H9 (cell line): ENCODE results near the gene TUBA3E. TPM values are rescaled to one million over a fixed set of nuclear protein-coding genes. Genes with fewer than 3 reads are reported as not detected.
"Not testable (repeated sequence)": the region's sequence is repeated elsewhere in the genome, so short reads cannot be mapped to it uniquely, and the experiment has no call there.

Experiments
- DNase-seq: peaks from one replicate; pipeline ENCODE4 v3.0.0-alpha.2; 2017
- H2AFZ ChIP-seq: one replicate; pipeline ENCODE4 v1.6.1; 2013; ENCODE audit warnings: mild to moderate bottlenecking, low read length, control low read depth, moderate library complexity
- H2AK5ac ChIP-seq: 2 replicates; pipeline ENCODE4 v1.6.1; 2013; ENCODE audit warnings: low read length, control low read depth, mixed read lengths; ENCODE audit not compliant: insufficient read length
- H2BK120ac ChIP-seq: one replicate; pipeline ENCODE4 v1.6.1; 2013; ENCODE audit warnings: low read depth, mild to moderate bottlenecking, low read length, control low read depth, inconsistent platforms; ENCODE audit not compliant: poor library complexity, severe bottlenecking
- H2BK12ac ChIP-seq: 2 replicates; pipeline ENCODE4 v1.6.1; 2013; ENCODE audit warnings: low read length, control low read depth, mixed read lengths, low read depth; ENCODE audit not compliant: insufficient read length
- H2BK15ac ChIP-seq: 2 replicates; pipeline ENCODE4 v1.6.1; 2013; ENCODE audit warnings: low read depth, low read length, control low read depth
- H2BK20ac ChIP-seq: one replicate; pipeline ENCODE4 v1.6.1; 2013; ENCODE audit warnings: low read depth, mild to moderate bottlenecking, low read length, control low read depth, inconsistent platforms; ENCODE audit not compliant: poor library complexity, severe bottlenecking
- H2BK5ac ChIP-seq: 2 replicates; pipeline ENCODE4 v1.6.1; 2013; ENCODE audit warnings: low read length, control low read depth, mixed read lengths; ENCODE audit not compliant: insufficient read length
- H3K14ac ChIP-seq: 2 replicates; pipeline ENCODE4 v1.6.1; 2013; ENCODE audit warnings: low read length, control low read depth; ENCODE audit not compliant: insufficient read depth
- H3K18ac ChIP-seq: 2 replicates; pipeline ENCODE4 v1.6.1; 2013; ENCODE audit warnings: low read depth, mild to moderate bottlenecking, mixed read lengths, low read length, control low read depth; ENCODE audit not compliant: insufficient read length
- H3K23ac ChIP-seq: 2 replicates; pipeline ENCODE4 v1.6.1; 2013; ENCODE audit warnings: low read length, control low read depth, mixed read lengths, low read depth; ENCODE audit not compliant: insufficient read length
- H3K23me2 ChIP-seq: 2 replicates; pipeline ENCODE4 v1.6.1; 2013; ENCODE audit warnings: low read depth, mild to moderate bottlenecking, mixed read lengths, low read length, control low read depth; ENCODE audit not compliant: insufficient read length, poor library complexity, severe bottlenecking
- H3K27ac ChIP-seq: 2 replicates; pipeline ENCODE4 v1.5.1; 2013; ENCODE audit warnings: low read length, control low read depth, mixed read lengths, low read depth; ENCODE audit not compliant: insufficient read length
- H3K27me3 ChIP-seq: 2 replicates; pipeline ENCODE4 v1.6.1; 2013; ENCODE audit warnings: low read length, control low read depth, inconsistent platforms; ENCODE audit not compliant: insufficient read depth
- H3K4ac ChIP-seq: 2 replicates; pipeline ENCODE4 v1.6.1; 2013; ENCODE audit warnings: low read depth, mild to moderate bottlenecking, control low read depth, inconsistent platforms, low read length, moderate library complexity
- H3K4me1 ChIP-seq: 2 replicates; pipeline ENCODE4 v1.6.1; 2013; ENCODE audit warnings: low read length, control low read depth, inconsistent platforms; ENCODE audit not compliant: insufficient read depth
- H3K4me2 ChIP-seq: 2 replicates; pipeline ENCODE4 v1.6.1; 2013; ENCODE audit warnings: low read length, control low read depth, mixed read lengths; ENCODE audit not compliant: insufficient read length, insufficient read depth
- H3K56ac ChIP-seq: 2 replicates; pipeline ENCODE4 v1.6.1; 2013; ENCODE audit warnings: low read depth, mild to moderate bottlenecking, mixed read lengths, low read length, control low read depth; ENCODE audit not compliant: insufficient read length
- H3K79me1 ChIP-seq: 2 replicates; pipeline ENCODE4 v1.6.1; 2013; ENCODE audit warnings: low read depth, mild to moderate bottlenecking, moderate library complexity, low read length, control low read depth, inconsistent platforms; ENCODE audit not compliant: insufficient read depth, poor library complexity, severe bottlenecking
- H3K79me2 ChIP-seq: 2 replicates; pipeline ENCODE4 v1.6.1; 2013; ENCODE audit warnings: low read length, control low read depth, inconsistent platforms; ENCODE audit not compliant: insufficient read depth
- H3K9ac ChIP-seq: 2 replicates; pipeline ENCODE4 v1.6.1; 2013; ENCODE audit warnings: low read length, control low read depth, mixed read lengths; ENCODE audit not compliant: insufficient read length; ENCODE audit errors: extremely low read depth
- H3K9me3 ChIP-seq: one replicate; pipeline ENCODE4 v1.6.1; 2013; ENCODE audit warnings: low read depth, low read length, inconsistent platforms; ENCODE audit not compliant: control insufficient read depth
- H3T11ph ChIP-seq: one replicate; pipeline ENCODE4 v1.6.1; 2013; ENCODE audit warnings: mild to moderate bottlenecking, low read length, control low read depth, inconsistent platforms
- H4K20me1 ChIP-seq: one replicate; pipeline ENCODE4 v1.6.1; 2013; ENCODE audit not compliant: control insufficient read depth, insufficient read length, insufficient read depth
- H4K5ac ChIP-seq: 2 replicates; pipeline ENCODE4 v1.6.1; 2013; ENCODE audit warnings: low read depth, mild to moderate bottlenecking, mixed read lengths, low read length, control low read depth; ENCODE audit not compliant: insufficient read length
- H4K8ac ChIP-seq: replicated peaks from 2 replicates; pipeline ENCODE4 v1.6.1; 2013; ENCODE audit warnings: low read length, control low read depth, mixed read lengths, low read depth; ENCODE audit not compliant: insufficient read length
- H4K91ac ChIP-seq: 2 replicates; pipeline ENCODE4 v1.6.1; 2013; ENCODE audit warnings: low read depth, mild to moderate bottlenecking, moderate library complexity, mixed read lengths, low read length, control low read depth; ENCODE audit not compliant: insufficient read length
- H3K27ac Mint-ChIP-seq, 3 experiments: 2 replicates in 2 of 3; 3 replicates in 1 of 3; pipeline ENCODE4 v1.8.0; 2020 to 2021; ENCODE audit warnings: mixed read lengths in 3 of 3, mild to moderate bottlenecking in 1 of 3, moderate library complexity in 1 of 3
- H3K27me3 Mint-ChIP-seq: 2 replicates; pipeline ENCODE4 v1.8.0; 2021; ENCODE audit warnings: low read depth, mild to moderate bottlenecking, moderate library complexity, mixed read lengths
- H3K36me3 Mint-ChIP-seq, 3 experiments: 2 replicates in 2 of 3; 3 replicates in 1 of 3; pipeline ENCODE4 v1.8.0; 2020 to 2021; ENCODE audit warnings: low read depth in 3 of 3, mixed read lengths in 3 of 3; ENCODE audit not compliant: insufficient read depth in 1 of 3
- H3K4me1 Mint-ChIP-seq, 2 experiments: 2 replicates each; pipeline ENCODE4 v1.8.0; 2020; ENCODE audit warnings: mixed read lengths in 2 of 2
- H3K4me3 Mint-ChIP-seq, 2 experiments: 2 replicates in 1 of 2; 3 replicates in 1 of 2; pipeline ENCODE4 v1.8.0; 2020 to 2021; ENCODE audit warnings: mild to moderate bottlenecking in 2 of 2, mixed read lengths in 2 of 2, moderate library complexity in 1 of 2
- H3K9me3 Mint-ChIP-seq, 2 experiments: 2 replicates in 1 of 2; 3 replicates in 1 of 2; pipeline ENCODE4 v1.8.0; 2020; ENCODE audit warnings: mild to moderate bottlenecking in 2 of 2, mixed read lengths in 2 of 2, moderate library complexity in 1 of 2
- WGBS: extraction: QIAGEN DNeasy Blood & Tissue Kit; methylation state at CpG from one replicate; pipeline ENCODE4 v1.1.7; 2013; ENCODE audit warnings: missing lambda C conversion rate, low lambda C conversion rate, mixed read lengths; ENCODE audit not compliant: insufficient read length; ENCODE audit errors: extremely low coverage; 5-methylcytosine and 5-hydroxymethylcytosine counted together
- total RNA-seq: library from RNA; stranded (reverse); gene quantifications from 2 replicates; pipeline ENCODE4 v1.2.1, GENCODE V29; 2021
- TF ChIP-seq, protein P1 (sequence below): fragments of 200-600 bp; sonication (generic); conservative IDR thresholded peaks from 3 replicates; pipeline ENCODE4 v1.8.0; 2021; ENCODE audit warnings: antibody characterized with exemption, mild to moderate bottlenecking

Gene TUBA3E
- total RNA-seq, 1 experiment from 2014 or later, result 0.26 TPM

DNA sequence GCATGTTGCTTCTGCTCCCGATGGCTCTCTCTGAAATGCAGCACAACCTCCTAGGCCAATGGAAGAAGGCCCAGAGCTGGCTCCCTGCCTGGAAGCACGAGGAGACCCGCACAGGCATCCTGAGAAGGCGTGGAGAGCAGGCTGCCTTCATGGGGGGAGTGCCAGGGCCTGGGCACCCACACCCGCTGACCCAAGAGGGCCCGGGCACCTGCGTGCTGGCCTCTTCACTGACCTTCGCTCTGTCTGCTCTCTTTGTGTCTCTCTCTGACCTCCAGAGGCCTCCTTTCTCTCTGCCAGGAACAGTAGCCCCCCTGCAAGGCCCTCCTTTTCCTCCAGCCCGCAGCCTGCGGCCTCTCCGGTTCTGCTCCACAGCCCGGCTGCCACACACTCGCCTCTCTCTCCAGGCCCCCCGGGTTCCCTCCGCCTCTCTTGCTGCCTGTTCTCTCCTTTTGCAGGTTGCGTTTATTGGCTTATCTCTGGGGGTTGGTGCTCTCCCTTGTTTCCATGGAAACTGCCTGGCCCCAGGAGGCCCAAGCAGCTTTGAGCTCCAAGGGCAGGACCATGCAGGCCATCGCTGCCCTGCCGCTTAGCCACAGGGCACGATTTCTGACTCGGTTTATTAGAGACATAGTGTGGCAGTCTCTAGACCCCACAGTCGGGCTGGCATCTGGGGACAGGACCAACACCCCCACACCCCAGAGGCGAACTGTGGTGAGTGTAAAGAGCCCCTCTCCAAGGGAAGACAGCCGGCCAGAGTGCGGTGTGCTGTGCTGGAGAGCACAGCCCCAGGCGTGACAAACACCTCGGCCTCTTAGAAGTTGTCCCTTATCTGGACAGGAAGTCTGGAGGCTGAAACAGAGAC lies 14.5 kb downstream of the TUBA3E start:
- Histone ChIP-seq H4K91ac (no peak overlapping the region), H3K9ac (no peak overlapping the region), H3K14ac (no peak overlapping the region; the same call in 1 of the 2 replicates), H2BK5ac (no peak overlapping the region), H3K56ac (no peak overlapping the region), H3K27ac (no peak overlapping the region), H3K27me3 (no peaks in the 10 kb centered on the region), H4K8ac (no peak overlapping the region), H3K4me1 (no peaks in the 10 kb centered on the region), H2AFZ (no peak overlapping the region), H3K18ac (no peak overlapping the region), H2BK20ac (no peak overlapping the region), H2BK12ac (no peak overlapping the region), H3K79me1 (no peaks in the 10 kb centered on the region), H4K20me1 (no peaks in the 10 kb centered on the region), H2AK5ac (no peak overlapping the region), H3K23me2 (no peaks in the 10 kb centered on the region), H3K23ac (no peak overlapping the region), H4K5ac (no peak overlapping the region), H3K4ac (no peak overlapping the region), H2BK120ac (no peak overlapping the region), H3K9me3 (no peaks in the 10 kb centered on the region), H3T11ph (no peak overlapping the region), H3K4me2 (peak overlapping the region; percentile 68), H2BK15ac (no peak overlapping the region), H3K79me2 (peaks cover 17% of the 10 kb centered on the region; the same call in 1 of the 2 replicates)
- peak overlapping the region; percentile 68 to 79 for H3K4me3 Mint-ChIP-seq
- TF ChIP-seq, protein P1, sequence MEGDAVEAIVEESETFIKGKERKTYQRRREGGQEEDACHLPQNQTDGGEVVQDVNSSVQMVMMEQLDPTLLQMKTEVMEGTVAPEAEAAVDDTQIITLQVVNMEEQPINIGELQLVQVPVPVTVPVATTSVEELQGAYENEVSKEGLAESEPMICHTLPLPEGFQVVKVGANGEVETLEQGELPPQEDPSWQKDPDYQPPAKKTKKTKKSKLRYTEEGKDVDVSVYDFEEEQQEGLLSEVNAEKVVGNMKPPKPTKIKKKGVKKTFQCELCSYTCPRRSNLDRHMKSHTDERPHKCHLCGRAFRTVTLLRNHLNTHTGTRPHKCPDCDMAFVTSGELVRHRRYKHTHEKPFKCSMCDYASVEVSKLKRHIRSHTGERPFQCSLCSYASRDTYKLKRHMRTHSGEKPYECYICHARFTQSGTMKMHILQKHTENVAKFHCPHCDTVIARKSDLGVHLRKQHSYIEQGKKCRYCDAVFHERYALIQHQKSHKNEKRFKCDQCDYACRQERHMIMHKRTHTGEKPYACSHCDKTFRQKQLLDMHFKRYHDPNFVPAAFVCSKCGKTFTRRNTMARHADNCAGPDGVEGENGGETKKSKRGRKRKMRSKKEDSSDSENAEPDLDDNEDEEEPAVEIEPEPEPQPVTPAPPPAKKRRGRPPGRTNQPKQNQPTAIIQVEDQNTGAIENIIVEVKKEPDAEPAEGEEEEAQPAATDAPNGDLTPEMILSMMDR, result no peak
- DNase-seq, result no peak
- no peaks in the 10 kb centered on the region for H3K27me3 Mint-ChIP-seq
- H3K4me1 Mint-ChIP-seq, result peaks cover 4 to 13% of the 10 kb centered on the region in 2 experiments; a peak in 3 of 4 replicates
- WGBS, result no CpG with 5 or more reads among the region's 26 CpGs
- no peak overlapping the region for H3K27ac Mint-ChIP-seq
- no peaks in the 10 kb centered on the region for H3K9me3 Mint-ChIP-seq
- peaks cover 4 to 18% (median 9%) of the 10 kb centered on the region in 3 experiments; a peak in 5 of 7 replicates for H3K36me3 Mint-ChIP-seq

DNA sequence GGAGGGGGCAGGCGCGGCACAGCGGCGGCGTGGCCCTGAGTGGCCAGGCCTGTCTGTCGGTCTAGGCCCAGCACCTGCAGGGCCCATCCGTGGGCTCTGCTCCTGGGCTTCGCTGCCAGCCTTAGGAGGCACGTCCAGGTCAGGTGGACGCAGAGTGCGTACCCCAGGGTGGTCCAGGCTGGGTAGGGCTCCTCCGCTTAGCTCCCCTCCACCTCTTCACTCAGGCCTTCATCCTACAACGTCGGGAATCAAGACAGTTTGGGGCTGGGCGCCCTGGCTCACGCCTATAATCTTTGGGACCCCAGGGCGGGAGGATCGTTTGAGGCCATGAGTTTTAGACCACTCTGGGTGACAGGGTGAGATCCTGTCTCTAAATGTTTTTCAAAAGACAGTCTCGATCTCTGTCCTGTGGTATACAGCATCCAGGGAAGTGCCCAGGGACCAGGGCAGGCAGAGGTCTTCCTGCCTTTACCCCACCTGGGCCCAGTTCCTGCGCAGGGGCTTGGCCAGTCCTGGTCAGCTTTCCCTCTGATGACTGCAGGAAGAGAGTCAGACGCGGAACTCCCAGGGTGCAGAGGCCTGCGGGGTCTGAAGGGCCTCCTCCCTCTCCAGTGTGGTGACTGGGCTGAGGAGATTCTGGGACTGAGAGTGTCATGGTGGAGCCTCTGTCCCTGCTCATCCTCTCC lies 15.3 kb downstream of the TUBA3E start:
- H2BK20ac ChIP-seq, H2BK12ac ChIP-seq, H3K4ac ChIP-seq, H3K4me1 ChIP-seq, H3K14ac ChIP-seq, H3K18ac ChIP-seq, H3T11ph ChIP-seq, H3K27ac ChIP-seq, H3K27me3 Mint-ChIP-seq, H2AK5ac ChIP-seq, H4K8ac ChIP-seq, H4K91ac ChIP-seq, H3K27ac Mint-ChIP-seq, DNase-seq, H3K23me2 ChIP-seq, H3K9me3 ChIP-seq, H4K5ac ChIP-seq, H3K27me3 ChIP-seq, H2BK5ac ChIP-seq, H2BK15ac ChIP-seq, H3K79me1 ChIP-seq, H3K9me3 Mint-ChIP-seq, H4K20me1 ChIP-seq, H2BK120ac ChIP-seq, H3K56ac ChIP-seq, H2AFZ ChIP-seq, H3K23ac ChIP-seq: not testable (repeated sequence)
- H3K79me2 ChIP-seq, result peaks cover 22% of the 10 kb centered on the region; the same call in 1 of the 2 replicates
- H3K4me2 ChIP-seq, result peak overlapping the region; percentile 68
- Mint-ChIP-seq H3K4me1 (peaks cover 4 to 13% of the 10 kb centered on the region in 2 experiments; a peak in 3 of 4 replicates), H3K36me3 (peaks cover 6 to 21% (median 9%) of the 10 kb centered on the region in 3 experiments; a peak in 6 of 7 replicates), H3K4me3 (peak overlapping the region; percentile 68 to 79)
- H3K9ac ChIP-seq, result peak overlapping the region; percentile 65
- WGBS, result no CpG with 5 or more reads among the region's 23 CpGs
